GM15510 (cell line): ENCODE data around the gene TMEM127.

Experiments used
- POLR2A ChIP-seq: IDR thresholded peaks from 3 replicates; pipeline ENCODE4 v1.6.1; 2011; ENCODE audit warnings: borderline replicate concordance; ENCODE audit not compliant: insufficient read length; ENCODE audit errors: extremely low read depth

TMEM127 gene

DNA sequence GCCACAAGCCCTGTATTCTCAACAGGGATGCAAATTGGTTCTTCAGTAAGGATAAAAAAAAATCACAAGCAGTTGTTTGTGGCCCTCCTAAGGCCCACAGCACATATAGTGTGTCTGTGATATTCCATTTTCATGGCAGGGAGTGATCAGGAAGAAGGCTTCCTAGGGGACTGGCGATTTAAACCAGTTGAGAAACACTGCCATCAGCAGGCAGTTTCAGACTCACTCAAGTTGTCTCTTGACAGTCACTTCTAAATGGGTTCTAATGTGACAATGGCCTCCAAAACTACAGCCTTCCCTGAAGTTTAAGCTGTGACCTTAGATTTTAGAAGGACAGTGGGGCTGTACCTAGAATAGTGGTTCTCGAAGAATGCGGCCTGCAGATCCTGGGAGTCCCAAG, 6.2 kb upstream of the TMEM127 start:
- TF ChIP-seq POLR2A, result no peak

GRCh38 chr2:96267159-96267971, 1.6 kb upstream of the TMEM127 start:
- TF ChIP-seq POLR2A, result no peak

DNA sequence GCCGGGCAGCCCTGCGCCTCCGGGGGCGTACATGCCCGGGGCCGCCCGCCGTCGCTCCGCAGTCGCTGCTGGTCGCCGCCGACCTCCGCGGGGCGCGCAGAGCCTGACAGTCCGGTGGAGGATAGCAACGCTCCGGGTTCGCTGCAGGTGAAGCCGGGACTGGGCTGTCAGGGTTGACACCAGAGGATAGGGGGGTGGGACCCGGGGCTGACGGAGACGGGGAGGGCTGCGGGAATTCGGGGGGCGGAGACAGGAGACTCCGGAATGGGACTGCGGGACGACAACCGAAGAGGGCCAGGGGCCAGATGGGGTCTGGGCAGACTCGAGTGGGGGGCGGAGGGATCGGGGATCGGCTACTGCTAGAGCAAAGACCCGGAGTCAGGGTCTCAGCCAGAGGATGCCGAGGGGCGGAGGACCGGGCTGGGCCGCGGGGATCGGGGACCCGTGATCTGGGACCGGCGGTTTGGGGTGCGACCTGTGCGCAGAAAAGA, 403 bp downstream of the TMEM127 start:
- no peak for TF ChIP-seq POLR2A

DNA sequence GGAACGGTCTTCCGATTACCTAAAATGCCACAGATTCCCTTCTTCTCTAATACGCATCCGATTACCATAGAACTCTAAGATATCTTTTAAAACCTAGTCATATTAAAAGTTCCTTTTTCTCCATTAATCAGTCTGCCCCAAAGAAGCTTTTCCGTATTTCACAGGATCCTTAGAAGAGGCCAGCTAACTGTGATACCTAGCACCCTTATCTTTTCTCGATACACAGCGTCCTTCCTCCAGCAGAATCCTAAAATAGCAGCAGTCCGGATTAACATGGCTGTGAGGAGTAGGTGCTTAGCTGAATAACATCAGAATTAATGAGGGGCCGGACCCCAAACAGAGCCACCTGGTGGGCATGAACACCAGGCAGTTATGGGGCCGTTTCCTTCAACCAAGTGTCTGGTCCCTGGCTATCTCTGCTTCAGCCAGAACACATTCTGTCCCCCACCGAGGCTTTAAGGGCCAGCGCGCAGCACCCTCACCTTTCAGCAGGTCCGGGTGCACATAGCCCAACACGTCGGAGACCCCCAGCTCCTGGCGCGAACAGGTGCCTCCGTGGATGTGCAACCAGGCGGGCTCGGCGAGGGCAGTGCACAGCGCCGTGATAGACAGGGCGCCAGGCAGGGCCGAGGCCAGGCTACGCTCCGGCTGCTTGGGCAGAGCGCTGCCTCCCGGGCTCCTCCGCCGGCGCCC, 995 bp downstream of the TMEM127 start:
- TF ChIP-seq POLR2A, result no peak

DNA sequence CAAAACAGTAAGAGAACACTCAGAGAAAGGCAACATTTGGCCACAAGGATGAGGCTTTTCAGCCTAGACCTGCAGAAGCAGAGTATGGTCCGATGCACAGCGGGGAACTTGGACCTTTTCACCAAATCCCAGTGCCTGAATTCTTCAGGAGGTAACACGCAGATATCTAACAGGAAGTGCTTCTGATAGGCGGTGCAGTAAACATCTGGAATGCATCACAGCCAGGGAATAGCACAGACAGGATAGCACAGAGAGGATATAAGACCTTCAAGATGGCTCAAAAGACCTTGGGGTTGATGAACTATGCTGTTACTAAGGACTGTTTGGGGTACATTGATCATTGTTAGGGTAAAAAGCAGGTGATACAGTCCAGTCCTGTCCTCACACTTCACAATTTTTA, 1.7 kb downstream of the TMEM127 start:
- TF ChIP-seq POLR2A, result no peak

DNA sequence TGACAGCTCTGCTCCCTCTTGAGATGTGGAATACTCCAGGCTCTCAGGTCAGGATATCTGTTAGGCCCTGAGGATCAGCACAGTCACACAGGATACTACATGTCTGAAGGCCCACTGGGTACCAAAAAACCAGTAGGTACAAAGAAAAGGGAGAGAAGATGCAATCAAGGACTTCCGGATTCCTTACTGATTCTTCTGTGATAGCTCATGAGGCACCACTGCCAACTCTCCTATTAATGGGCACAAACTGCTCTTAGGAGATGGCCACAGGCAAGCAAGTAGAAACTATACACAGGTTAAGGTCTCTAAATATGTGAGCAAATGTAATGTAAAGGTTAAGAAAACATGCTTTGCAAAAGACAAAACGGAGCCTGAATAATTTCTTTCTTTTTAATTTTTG, 3.5 kb downstream of the TMEM127 start:
- no peak for TF ChIP-seq POLR2A

DNA sequence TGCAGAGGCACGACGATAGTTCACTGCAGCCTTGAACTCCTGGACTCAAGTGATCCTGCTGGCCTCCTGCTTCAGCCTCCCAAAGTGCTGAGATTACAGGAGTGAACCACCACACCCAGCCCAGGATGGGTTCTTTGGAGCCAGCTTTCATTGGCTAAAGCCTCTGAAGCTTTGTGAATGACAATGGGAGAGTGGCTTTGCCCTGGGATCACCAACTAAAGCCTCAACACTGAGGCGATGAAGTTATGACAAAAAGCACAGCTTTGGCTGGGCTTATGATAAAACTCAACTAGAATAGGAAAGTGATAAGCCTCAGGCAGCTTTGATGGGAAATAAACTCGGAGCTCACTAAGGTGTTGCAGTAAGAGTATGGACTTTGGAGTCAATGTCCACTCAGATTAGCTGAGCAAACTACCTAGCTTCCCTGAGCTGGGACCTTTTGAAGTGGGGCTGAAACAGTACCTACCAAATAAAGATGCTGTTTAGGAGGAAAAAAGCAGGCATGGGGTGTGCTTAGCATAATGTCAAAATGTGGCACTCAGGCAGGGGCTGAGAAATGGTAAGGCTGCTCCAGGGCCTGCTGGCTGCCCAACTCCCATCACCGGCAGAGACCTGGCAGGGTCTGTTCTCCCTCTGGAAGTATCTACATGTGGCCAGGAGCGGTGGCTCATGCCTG, 4.3 kb downstream of the TMEM127 start:
- TF ChIP-seq POLR2A, result no peak

DNA sequence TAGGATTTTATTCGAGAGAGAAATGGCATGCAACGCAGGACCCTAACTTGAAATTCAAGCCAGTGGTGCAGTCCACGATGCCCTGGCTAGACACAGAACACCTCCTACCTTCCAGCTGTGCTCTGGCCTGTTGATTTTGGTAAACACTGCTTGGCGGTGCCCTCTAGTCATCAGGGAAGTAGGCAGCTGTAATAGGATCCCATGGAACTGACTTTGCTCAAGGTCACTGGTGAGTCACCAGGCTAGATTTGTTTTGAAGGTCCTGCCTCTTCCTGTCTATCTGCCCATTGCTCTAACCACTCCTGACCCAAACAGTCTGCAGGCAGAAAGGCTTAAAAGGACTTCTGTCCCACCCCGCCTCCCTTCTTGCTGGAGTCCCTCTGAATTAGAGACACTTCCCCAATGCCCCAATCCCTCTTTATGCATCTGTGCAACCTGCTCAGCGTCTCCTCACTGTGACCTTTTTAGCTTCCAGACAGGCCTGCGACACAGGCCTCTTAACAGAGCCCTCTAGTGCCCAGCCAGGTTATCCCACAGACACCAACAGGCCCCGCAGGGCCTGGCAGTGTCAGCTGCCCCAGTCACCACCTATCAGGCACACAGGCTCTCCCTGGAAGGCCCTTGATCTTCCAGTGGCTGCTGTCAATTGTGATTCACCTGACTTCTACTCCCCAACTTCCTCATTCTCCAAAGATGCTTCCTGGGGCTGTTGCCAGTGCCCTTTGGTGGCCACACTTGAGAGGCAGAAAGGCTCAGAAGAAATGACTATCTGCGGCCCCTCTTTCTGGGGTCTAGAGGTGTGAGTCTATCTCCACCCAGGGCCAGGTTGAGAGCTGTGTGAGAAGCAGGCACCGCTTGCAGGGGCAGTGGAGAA, 5.2 kb downstream of the TMEM127 start:
- TF ChIP-seq POLR2A, result no peak

- TF ChIP-seq POLR2A, result no peak
Measured at GRCh38 chr2:96259497-96259921, 6.3 kb downstream of the TMEM127 start.

DNA sequence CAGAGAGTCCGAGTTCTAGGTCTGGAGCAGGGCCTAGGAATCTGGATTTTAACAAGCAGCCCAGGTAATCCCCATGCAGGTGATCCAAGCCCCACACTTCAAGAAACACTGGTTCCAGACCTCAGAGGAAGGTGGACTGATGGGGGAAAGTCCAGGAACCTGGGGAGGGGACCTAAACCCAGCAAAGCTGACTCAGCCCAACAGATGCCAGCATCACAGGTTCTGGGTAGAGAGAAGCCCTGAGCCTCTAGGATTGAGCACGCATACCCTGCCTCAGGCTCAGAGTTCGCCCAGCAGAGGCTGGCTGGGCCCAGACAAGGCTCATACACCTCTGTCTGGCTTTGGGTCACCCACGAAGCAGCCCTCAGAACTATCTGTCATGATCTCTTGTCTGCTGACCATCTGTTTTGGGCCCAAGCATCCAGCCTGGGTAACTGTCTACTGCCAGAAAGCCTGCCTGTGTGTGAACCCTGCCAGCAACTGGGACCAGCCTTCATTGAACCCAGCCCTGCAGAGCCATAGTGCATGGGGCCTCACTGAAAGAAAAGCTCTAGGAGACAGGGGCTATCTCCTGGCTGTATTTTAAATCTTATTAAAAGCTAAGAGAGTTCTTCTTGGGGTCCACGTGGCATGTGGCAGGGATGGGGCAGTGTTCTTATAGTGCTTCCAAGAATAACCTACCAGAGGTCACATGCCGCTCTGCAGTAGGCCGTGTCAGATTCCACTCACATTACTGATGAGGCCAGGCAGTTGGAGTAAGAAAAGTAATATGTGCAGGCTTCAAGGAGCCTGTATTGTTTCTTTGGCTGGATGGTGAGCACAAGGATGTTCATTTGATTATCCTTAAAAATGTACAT, 7.4 kb downstream of the TMEM127 start:
- TF ChIP-seq POLR2A, result no peak

GRCh38 chr2:96256611-96257113, 9.1 kb downstream of the TMEM127 start:
- TF ChIP-seq POLR2A, result no peak

DNA sequence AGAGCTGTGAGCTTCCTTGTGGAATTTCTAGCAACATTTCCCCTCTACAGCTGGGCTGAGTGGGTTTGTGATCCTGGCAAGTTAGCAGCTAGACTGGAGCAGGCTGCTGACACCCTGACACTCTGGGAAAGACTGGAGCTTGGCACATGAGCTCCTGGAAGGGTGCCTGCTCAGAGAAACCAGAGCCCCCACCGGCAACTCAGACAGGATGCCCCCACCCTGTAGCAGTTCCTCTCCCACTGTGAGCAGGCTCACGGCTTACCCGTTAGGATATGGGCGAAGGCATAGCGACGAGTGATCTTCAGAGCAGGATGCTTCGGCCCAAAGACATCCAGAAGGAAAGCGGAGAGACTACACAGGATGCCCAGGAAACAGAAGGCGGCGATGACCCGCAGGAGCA, 11.2 kb downstream of the TMEM127 start:
- TF ChIP-seq POLR2A, result no peak

- TF ChIP-seq POLR2A, result no peak
Measured at GRCh38 chr2:96253006-96253405, 12.8 kb downstream of the TMEM127 start.
